HG03039 (cell line): ENCODE measurements around the gene NFYC.

Experiments used
- ATAC-seq: cut with Tn5 transposase; IDR thresholded peaks from one replicate; pipeline ENCODE4 v1.9.1; 2021; ENCODE audit warnings: mild to moderate bottlenecking, moderate library complexity; ENCODE audit not compliant: unreplicated experiment

NFYC gene

GRCh38 chr1:40691538-40692428 is at the start of gene NFYC:
Gene NFYC (plus strand): TSS chr1:40691704. CDS start chr1:40738844, 47,140 bp downstream.
- peak; percentile 68 for ATAC-seq

- ATAC-seq: no peak
These were observed 46.3 kb upstream of the NFYC start for GRCh38 chr1:40645118-40645680.

DNA sequence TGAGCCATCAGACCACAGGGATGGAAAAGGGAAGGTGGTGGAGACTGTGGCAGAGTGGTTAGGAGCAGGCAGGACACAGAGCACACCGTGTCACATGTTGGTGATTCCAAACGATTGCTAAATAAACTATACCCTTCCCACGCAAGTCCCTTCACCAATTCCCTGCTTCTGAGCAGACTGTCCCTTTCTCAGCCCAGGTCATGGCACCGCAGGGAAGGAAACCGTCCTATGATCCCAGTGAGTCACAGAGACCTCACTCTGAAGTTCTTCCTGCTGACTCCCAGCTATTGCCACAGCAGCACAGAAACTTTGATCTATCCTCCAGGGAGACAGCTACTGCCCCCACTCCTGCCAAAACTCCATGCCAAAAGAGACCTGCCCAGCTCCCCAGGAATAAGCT is 45.2 kb upstream of the NFYC start:
- no peak for ATAC-seq

- no peak for ATAC-seq
These were observed 43.3 kb upstream of the NFYC start for GRCh38 chr1:40648200-40648599.

DNA sequence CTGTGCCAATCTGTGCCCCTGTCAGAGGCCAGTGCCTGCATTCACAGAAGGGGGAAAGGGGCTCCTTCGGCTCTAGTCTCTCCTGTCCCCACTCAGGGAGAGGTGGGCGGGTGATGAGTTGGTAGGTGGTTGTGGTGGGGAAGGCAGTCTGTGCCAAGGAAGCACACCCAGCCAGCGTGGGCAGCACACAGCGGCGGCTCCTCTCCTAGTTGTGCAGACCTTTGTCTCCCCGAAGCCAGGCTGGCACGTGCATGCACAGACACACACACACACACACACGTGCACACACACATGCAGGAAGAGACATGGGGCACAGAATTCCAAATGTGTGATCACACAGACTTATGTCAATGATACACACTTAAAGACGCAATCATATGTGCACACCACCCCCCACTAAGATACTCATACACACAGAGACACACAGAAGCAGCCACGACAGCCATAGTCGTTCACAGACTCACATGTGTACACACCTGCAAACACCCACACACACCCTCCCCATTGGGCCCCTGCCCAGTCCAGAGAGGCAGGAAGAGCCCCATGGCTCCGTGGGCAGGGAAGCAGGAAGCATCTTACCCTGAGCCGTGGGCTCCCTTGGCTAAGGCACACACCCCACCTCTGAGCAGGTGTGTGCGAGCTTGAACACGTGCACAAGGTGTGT is 42.4 kb upstream of the NFYC start:
- ATAC-seq: no peak

DNA sequence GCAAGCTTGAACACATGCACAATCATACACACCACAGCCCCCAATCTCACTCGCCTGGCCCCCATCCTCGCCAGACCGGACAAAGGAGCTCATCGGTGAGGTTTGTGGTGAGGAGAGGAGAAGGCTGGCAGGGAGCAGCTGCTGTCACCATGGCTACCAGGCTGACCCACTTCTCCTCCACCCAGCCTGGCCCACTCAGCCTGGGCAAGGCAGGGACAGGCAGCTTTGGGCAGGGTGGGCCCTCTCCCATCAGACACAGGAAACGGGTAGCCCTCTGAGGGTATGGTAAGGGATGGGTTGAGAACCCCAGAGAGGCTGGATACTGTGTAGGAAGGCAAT is 41.9 kb upstream of the NFYC start:
- no peak for ATAC-seq

- ATAC-seq: no peak
These were observed 41.4 kb upstream of the NFYC start for GRCh38 chr1:40650075-40650474.

DNA sequence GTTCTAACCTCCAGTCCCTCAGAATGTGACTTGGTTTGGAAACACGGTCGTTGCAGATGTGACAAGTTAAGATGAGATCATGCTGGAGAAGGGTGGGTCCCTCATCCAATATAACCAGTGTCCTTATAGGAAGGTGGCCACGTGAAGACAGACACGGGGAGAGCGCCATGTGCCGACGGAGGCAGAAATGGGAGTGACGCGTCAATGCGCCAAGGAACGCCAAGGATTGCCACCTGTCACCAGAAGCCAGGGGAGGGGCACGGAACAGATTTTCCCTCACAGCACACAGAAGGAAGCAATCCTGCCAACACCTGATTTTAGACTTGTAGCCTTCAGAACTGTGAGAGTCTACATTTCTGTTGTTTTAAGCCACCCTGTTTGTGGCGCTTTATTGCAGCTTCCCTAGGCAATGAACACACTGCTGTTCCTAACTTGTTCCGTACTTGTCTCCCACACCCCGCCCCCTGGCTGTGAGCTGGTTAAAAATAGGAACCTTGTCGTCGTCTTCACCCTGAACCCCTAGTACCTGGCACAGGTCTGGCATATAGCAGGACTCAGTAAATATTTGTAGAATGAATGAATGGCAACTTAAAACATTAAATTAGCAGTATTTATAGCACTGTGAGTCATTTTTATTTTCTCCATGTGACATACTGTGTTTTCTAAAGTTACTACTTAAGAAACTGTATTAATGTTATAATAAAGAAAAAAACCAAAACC is 40.2 kb upstream of the NFYC start:
- no peak for ATAC-seq

DNA sequence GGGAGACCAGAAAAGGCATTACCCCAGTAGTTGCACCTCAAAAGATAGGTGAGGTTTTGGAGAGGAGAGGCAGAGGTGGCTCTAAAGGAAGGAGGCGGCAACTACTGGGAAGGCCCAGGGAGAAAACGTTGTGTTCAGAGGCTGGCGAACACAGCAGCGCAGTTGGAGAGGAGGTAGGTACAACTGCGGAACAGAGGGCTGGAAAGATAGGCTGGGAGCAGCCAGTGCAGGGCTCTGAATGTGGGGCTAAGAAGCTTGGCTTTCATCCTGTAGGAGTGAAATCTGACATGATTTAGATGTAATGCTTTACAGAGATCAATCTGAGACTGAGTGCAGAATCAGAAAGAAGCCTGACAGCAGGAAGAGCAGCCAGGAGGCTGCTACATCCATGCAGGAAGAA is 39.0 kb upstream of the NFYC start:
- ATAC-seq: no peak

- no peak for ATAC-seq
These were observed 38.5 kb upstream of the NFYC start for GRCh38 chr1:40652979-40653378.

DNA sequence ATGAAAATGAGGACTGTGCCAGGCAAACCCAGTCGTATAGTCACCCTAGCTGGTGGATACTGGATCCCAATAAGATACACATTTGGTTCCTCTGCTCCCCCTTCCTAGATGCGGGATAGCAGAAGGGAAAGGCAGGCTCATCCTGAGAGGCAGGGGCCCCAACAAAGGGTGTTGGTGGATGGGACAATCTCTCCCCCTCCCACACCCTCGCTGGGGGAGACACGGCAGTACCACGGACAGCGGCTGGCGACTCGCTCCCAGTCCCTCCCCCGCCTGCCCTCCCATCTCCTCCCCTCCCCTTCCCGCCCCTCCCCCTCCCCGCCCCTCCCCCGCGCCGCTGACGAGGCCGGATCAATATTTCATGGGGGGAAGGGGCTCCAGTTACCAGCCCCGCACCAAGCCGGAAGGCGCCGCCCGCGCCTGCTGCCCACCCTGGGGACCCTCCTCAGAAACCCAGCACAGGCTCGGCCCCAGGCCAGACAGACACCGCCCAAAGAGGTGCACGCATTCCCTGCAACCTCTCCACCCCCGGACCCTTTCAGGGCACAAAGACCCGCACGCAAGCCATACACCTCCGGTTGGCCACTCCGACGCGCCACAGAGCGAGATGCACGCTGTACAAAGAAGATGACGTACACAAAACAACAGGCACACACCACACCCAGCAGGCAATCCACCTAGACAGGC is 37.5 kb upstream of the NFYC start:
- no peak for ATAC-seq

GRCh38 chr1:40657046-40657445 is 34.5 kb upstream of the NFYC start:
- ATAC-seq: no peak

- no peak for ATAC-seq
These were observed 32.5 kb upstream of the NFYC start for GRCh38 chr1:40658751-40659648.

DNA sequence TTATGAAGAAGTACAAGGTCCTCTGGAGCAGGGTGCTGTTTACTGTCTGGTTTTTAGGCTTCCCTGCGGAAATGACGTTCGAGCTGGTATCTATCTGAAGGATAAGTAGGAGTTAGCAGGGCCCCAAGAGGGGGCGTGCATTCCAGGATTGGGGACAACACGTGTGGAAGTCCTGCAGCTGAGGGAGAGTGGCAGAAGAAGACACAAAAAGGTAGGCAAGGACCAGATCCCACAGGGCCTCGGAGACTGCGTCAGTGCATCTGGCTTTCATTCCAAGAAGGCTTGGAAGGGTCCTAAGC is 31.9 kb upstream of the NFYC start:
- no peak for ATAC-seq

GRCh38 chr1:40661678-40662077 is 29.8 kb upstream of the NFYC start:
- ATAC-seq: no peak

- ATAC-seq: no peak
These were observed 29.4 kb upstream of the NFYC start for GRCh38 chr1:40662151-40662550.

DNA sequence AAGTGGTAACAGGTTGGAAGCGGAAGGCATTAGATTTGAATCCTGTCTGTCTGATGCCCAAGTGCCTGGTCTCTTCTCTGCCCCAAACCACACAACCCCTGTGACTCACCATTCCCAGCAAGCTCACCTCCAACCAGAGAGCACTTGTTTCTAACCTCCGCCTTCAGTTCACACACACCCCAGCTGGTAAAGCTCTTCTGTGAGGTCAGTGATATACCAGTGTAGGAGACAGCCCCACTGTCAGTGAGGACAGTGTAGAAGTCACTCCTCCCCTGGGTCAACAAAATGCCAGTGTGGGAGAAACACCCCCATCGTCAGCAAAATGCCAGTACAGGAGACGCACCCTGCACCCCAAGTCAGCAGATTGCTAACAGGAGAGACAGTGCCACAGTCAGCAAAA is 28.6 kb upstream of the NFYC start:
- ATAC-seq: no peak

DNA sequence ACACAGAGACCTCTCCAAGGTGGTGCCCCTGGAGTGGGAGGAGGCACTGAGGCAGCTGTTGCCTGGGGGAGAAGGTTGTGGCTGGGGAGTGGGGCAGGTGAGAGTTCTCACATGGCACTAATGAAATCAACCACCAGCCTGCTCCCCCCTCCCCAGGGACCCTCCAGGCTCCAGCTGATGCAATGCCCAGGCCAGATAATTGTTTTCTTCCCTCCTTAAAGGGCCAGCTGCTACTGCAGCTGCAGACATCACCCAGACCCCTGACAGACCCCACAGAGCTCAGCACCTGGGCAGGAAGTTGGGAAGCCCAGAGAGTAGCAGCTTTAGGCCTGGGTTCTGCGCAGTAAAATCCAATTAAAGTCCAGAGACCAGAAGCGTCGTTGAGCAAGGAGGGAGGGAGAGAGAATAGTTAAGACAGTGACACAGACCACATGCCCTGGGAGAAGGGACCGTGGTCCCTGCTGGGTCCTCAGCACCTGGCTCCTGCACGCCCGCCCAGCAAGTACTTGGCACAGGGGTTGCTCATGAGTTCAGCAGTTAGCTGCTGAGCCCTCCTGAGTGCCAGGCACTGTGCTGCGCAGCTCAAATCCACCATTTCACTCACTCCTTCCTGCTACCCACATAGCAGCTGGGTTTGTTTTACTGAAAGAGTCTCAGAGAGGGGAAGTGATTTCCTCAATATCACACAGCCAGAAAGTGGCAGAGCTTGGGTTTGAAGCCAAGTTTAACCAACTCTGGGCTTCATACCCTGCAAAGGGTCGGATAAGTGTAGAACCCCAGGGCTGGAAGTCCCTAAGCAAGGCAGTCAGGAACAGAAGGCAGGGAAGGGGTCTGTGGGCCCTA is 28.0 kb upstream of the NFYC start:
- ATAC-seq: no peak

- ATAC-seq: no peak
These were observed 27.4 kb upstream of the NFYC start for GRCh38 chr1:40664167-40664537.
